ENCODE results near the gene FAM107A.

GRCh38 chr3:58560771-58561311, 16.4 kb downstream of the FAM107A start:
- TF ChIP-seq CTCF (IDR thresholded peaks at IDR 0.05), result peak; percentile 7 to 25 (median 24)
- TF ChIP-seq POLR2A (IDR thresholded peaks at IDR 0.05; ENCODE audit: low read depth), result no peak
- no peak for TF ChIP-seq POLR2AphosphoS5 (IDR thresholded peaks at IDR 0.05)

All from esophagus muscularis mucosa (tissue), 3 donors.